ENCODE measurements around the gene REXO5. TPM values are rescaled to one million over a fixed set of nuclear protein-coding genes. Genes with fewer than 3 reads are reported as not detected.

Gene REXO5
- total RNA-seq, 1 experiment from 2014 or later = 6.7 TPM

DNA sequence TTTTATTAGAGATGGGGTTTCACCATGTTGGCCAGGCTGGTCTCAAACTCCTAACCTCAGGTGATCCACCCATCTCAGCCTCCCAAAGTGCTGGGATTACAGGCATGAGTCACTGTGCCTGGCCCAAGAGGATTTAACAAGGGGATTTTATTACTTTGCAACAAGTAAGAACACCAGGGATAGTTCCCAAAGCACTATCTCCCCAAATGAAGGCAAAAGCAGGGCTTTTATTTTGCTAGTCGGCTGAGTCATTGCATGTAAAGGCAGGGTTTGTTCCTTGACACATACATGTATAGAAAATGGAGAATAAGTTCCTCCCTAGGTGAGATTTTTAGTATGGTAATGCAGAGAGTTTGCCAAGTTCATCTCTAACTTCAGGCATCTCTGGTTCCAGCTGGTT lies 24.0 kb downstream of the REXO5 start:
- Mint-ChIP-seq H3K27me3 (ENCODE audit: low read depth) (no peaks in the 10 kb centered on the region), H3K4me3 (no peak overlapping the region), H3K4me1 (no peaks in the 10 kb centered on the region), H3K36me3 (ENCODE audit: insufficient read depth in 1 of 3, low read depth in 3 of 3) (peaks cover 9 to 37% (median 33%) of the 10 kb centered on the region in 3 experiments; a peak in 6 of 7 replicates), H3K27ac (no peak overlapping the region), H3K9me3 (no peaks in the 10 kb centered on the region)
- H4K5ac ChIP-seq (ENCODE audit: insufficient read length, low read depth, low read length) = no peak overlapping the region
- no peak overlapping the region for H2BK5ac ChIP-seq (ENCODE audit: insufficient read length, low read length)
- H3K23ac ChIP-seq (ENCODE audit: insufficient read length, low read depth, low read length) = no peak overlapping the region
- no peak overlapping the region for H3K9ac ChIP-seq (ENCODE audit: extremely low read depth, insufficient read length, low read length)
- no peaks in the 10 kb centered on the region for H3K9me3 ChIP-seq (ENCODE audit: control insufficient read depth, low read depth, low read length)
- no peak overlapping the region for H3K56ac ChIP-seq (ENCODE audit: insufficient read length, low read depth, low read length)
- no peaks in the 10 kb centered on the region for H3K23me2 ChIP-seq (ENCODE audit: insufficient read length, low read depth, low read length, poor library complexity, severe bottlenecking)
- no peak overlapping the region for H3K27ac ChIP-seq (ENCODE audit: insufficient read length, low read depth, low read length)
- no peak overlapping the region for H3T11ph ChIP-seq (ENCODE audit: low read length)
- no peak overlapping the region for H4K8ac ChIP-seq (replicated peaks; ENCODE audit: insufficient read length, low read depth, low read length)
- H3K4me1 ChIP-seq (ENCODE audit: insufficient read depth, low read length) = no peaks in the 10 kb centered on the region
- H3K18ac ChIP-seq (ENCODE audit: insufficient read length, low read depth, low read length) = no peak overlapping the region
- no peak overlapping the region for H2BK12ac ChIP-seq (ENCODE audit: insufficient read length, low read depth, low read length)
- WGBS (ENCODE audit: extremely low coverage, insufficient read length, low lambda C conversion rate) = no CpG with 5 or more reads among the region's 1 CpG
- H3K14ac ChIP-seq (ENCODE audit: insufficient read depth, low read length) = no peak overlapping the region
- no peak for DNase-seq
- no peaks in the 10 kb centered on the region for H3K79me1 ChIP-seq (ENCODE audit: insufficient read depth, low read depth, low read length, poor library complexity, severe bottlenecking)
- H3K4ac ChIP-seq (ENCODE audit: low read depth, low read length) = no peak overlapping the region
- TF ChIP-seq, protein P1, sequence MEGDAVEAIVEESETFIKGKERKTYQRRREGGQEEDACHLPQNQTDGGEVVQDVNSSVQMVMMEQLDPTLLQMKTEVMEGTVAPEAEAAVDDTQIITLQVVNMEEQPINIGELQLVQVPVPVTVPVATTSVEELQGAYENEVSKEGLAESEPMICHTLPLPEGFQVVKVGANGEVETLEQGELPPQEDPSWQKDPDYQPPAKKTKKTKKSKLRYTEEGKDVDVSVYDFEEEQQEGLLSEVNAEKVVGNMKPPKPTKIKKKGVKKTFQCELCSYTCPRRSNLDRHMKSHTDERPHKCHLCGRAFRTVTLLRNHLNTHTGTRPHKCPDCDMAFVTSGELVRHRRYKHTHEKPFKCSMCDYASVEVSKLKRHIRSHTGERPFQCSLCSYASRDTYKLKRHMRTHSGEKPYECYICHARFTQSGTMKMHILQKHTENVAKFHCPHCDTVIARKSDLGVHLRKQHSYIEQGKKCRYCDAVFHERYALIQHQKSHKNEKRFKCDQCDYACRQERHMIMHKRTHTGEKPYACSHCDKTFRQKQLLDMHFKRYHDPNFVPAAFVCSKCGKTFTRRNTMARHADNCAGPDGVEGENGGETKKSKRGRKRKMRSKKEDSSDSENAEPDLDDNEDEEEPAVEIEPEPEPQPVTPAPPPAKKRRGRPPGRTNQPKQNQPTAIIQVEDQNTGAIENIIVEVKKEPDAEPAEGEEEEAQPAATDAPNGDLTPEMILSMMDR (conservative IDR thresholded peaks at IDR 0.05) = no peak
- no peak overlapping the region for H4K91ac ChIP-seq (ENCODE audit: insufficient read length, low read depth, low read length)
- no peak overlapping the region for H2BK15ac ChIP-seq (ENCODE audit: low read depth, low read length)
- H2BK120ac ChIP-seq (ENCODE audit: low read depth, low read length, poor library complexity, severe bottlenecking) = no peak overlapping the region
- no peaks in the 10 kb centered on the region for H4K20me1 ChIP-seq (ENCODE audit: control insufficient read depth, insufficient read depth, insufficient read length)
- H3K79me2 ChIP-seq (ENCODE audit: insufficient read depth, low read length) = no peaks in the 10 kb centered on the region
- H3K4me2 ChIP-seq (ENCODE audit: insufficient read depth, insufficient read length, low read length) = no peak overlapping the region
- H2AK5ac ChIP-seq (ENCODE audit: insufficient read length, low read length) = no peak overlapping the region
- H2AFZ ChIP-seq (ENCODE audit: low read length) = no peak overlapping the region
- H3K27me3 ChIP-seq (ENCODE audit: insufficient read depth, low read length) = no peaks in the 10 kb centered on the region
- no peak overlapping the region for H2BK20ac ChIP-seq (ENCODE audit: low read depth, low read length, poor library complexity, severe bottlenecking)

All from H9 (cell line).